Chondrocyte (in vitro differentiated cells): ENCODE measurements around the gene HNRNPM. TPM values are rescaled to one million over a fixed set of nuclear protein-coding genes. Genes with fewer than 3 reads are reported as not detected.
A peak's percentile ranks its signal among the peaks of the same experiment; 100 is the strongest.
"Not testable (repeated sequence)": the region's sequence is repeated elsewhere in the genome, so short reads cannot be mapped to it uniquely, and the experiment has no call there.

Source experiments
- DNase-seq: peaks from one replicate; pipeline ENCODE4 v3.0.0; 2021; ENCODE audit warnings: mixed read lengths, low spot score
- H3K27ac Mint-ChIP-seq: one replicate; pipeline ENCODE4 v1.8.0; 2021; ENCODE audit warnings: mild to moderate bottlenecking, moderate library complexity, mixed read lengths; ENCODE audit not compliant: unreplicated experiment
- H3K27me3 Mint-ChIP-seq: 2 replicates; pipeline ENCODE4 v1.8.0; 2021; ENCODE audit warnings: low read depth, mixed read lengths
- H3K36me3 Mint-ChIP-seq: 2 replicates; pipeline ENCODE4 v1.8.0; 2021; ENCODE audit warnings: low read depth, mixed read lengths
- H3K4me1 Mint-ChIP-seq: 2 replicates; pipeline ENCODE4 v1.8.0; 2021; ENCODE audit warnings: low read depth, mild to moderate bottlenecking, mixed read lengths
- H3K4me3 Mint-ChIP-seq: one replicate; pipeline ENCODE4 v1.8.0; 2021; ENCODE audit warnings: mild to moderate bottlenecking, moderate library complexity, mixed read lengths; ENCODE audit not compliant: unreplicated experiment
- H3K9me3 Mint-ChIP-seq: 2 replicates; pipeline ENCODE4 v1.8.0; 2021; ENCODE audit warnings: low read depth, mixed read lengths
- total RNA-seq: library from RNA; stranded (reverse); gene quantifications from 3 replicates; pipeline ENCODE4 v1.2.1, GENCODE V29; 2021
- TF ChIP-seq, protein P1 (sequence below): fragments of 200-600 bp; sonication (generic); IDR thresholded peaks from 2 replicates; pipeline ENCODE4 v1.5.0; 2021; ENCODE audit warnings: antibody characterized with exemption, mild to moderate bottlenecking, moderate library complexity

The HNRNPM gene
- total RNA-seq, 1 donor from 2014 or later, result 116 TPM

GRCh38 chr19:8513687-8514504 lies 69.1 kb downstream of the HNRNPM start, which contains the start of gene ZNF414:
Gene ZNF414, minus strand, starts transcription at chr19:8514167. Its CDS starts 121 bp downstream, at chr19:8514046.
- TF ChIP-seq, protein P1, sequence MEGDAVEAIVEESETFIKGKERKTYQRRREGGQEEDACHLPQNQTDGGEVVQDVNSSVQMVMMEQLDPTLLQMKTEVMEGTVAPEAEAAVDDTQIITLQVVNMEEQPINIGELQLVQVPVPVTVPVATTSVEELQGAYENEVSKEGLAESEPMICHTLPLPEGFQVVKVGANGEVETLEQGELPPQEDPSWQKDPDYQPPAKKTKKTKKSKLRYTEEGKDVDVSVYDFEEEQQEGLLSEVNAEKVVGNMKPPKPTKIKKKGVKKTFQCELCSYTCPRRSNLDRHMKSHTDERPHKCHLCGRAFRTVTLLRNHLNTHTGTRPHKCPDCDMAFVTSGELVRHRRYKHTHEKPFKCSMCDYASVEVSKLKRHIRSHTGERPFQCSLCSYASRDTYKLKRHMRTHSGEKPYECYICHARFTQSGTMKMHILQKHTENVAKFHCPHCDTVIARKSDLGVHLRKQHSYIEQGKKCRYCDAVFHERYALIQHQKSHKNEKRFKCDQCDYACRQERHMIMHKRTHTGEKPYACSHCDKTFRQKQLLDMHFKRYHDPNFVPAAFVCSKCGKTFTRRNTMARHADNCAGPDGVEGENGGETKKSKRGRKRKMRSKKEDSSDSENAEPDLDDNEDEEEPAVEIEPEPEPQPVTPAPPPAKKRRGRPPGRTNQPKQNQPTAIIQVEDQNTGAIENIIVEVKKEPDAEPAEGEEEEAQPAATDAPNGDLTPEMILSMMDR, result no peak
- H3K36me3 Mint-ChIP-seq, result no peaks in the 10 kb centered on the region
- no peaks in the 10 kb centered on the region for H3K9me3 Mint-ChIP-seq
- peaks cover 23% of the 10 kb centered on the region for H3K4me1 Mint-ChIP-seq
- peak; percentile 98 for DNase-seq
- H3K27me3 Mint-ChIP-seq, result no peaks in the 10 kb centered on the region
- H3K4me3 Mint-ChIP-seq, result peak within 1 kb of the TSS; percentile 90
- peak within 1 kb of the TSS; percentile 100 for H3K27ac Mint-ChIP-seq

GRCh38 chr19:8514505-8515009 lies 69.8 kb downstream of the HNRNPM start:
- Mint-ChIP-seq H3K4me3 (peak overlapping the region; percentile 90), H3K27ac (peak overlapping the region; percentile 100), H3K4me1 (peaks cover 23% of the 10 kb centered on the region)
- not testable (repeated sequence) for H3K36me3 Mint-ChIP-seq, H3K27me3 Mint-ChIP-seq, H3K9me3 Mint-ChIP-seq, DNase-seq

GRCh38 chr19:8515317-8515716 lies 70.5 kb downstream of the HNRNPM start:
- H3K4me1 Mint-ChIP-seq, result peaks cover 23% of the 10 kb centered on the region
- TF ChIP-seq, protein P1, result no peak
- no peaks in the 10 kb centered on the region for H3K36me3 Mint-ChIP-seq
- H3K4me3 Mint-ChIP-seq, result no peak overlapping the region
- DNase-seq, result no peak
- no peaks in the 10 kb centered on the region for H3K27me3 Mint-ChIP-seq
- no peak overlapping the region for H3K27ac Mint-ChIP-seq
- no peaks in the 10 kb centered on the region for H3K9me3 Mint-ChIP-seq

DNA sequence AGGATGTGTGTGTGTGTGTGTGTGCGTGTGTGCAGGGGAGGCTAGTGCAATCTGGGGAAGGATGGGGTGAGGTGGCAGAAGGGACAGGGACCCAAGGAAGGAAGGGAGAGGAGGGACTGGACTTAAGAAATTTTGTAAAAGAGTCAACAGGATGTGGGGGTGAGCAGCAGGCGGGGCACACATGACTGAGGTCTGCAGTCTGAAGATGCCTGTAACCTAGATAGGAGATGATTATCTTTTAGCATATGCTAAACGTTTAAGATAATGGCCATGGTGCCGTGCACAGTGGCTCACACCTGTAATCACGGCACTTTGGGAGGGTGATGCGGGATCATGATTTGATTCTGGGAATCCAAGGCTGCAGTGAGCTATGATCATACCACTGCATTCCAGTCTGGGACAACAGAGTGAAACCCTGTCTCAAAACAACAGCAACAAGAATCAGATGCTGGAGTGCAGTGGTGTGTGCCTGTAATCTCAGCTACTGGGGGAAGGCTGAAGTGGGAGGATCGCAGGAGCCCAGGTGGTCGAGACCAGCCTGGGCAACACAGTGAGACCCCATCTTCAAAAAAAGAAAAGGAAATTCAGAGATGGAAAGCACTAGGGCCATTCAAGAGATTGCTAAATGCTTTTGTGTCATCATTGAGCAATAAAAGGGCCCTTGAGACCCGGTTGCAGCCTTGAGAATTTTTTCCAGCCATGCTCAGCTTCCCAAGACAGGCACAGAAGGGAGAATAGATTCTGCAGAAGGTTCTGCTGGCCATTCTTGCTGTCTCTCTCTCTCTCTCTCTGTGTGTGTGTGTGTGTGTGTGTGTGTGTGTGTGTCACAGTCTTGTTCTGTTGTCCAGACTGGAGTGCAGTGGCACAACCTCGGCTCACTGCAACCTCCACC lies 73.0 kb downstream of the HNRNPM start:
- TF ChIP-seq, protein P1, result no peak
- Mint-ChIP-seq H3K9me3 (no peaks in the 10 kb centered on the region), H3K4me3 (no peak overlapping the region), H3K27me3 (no peaks in the 10 kb centered on the region), H3K27ac (no peak overlapping the region), H3K36me3 (no peaks in the 10 kb centered on the region), H3K4me1 (peaks cover 15% of the 10 kb centered on the region)
- no peak for DNase-seq

GRCh38 chr19:8518536-8518935 lies 73.8 kb downstream of the HNRNPM start:
- Mint-ChIP-seq H3K9me3 (no peaks in the 10 kb centered on the region), H3K4me3 (no peak overlapping the region), H3K27ac (no peak overlapping the region), H3K36me3 (no peaks in the 10 kb centered on the region), H3K4me1 (peaks cover 10% of the 10 kb centered on the region), H3K27me3 (no peaks in the 10 kb centered on the region)
- no peak for DNase-seq
- TF ChIP-seq, protein P1, result no peak
